Fibroblast of lung (primary cell): ENCODE data around the gene BTNL9. TPM values are rescaled to one million over a fixed set of nuclear protein-coding genes. Genes with fewer than 3 reads are reported as not detected.

Source experiments
- DNase-seq, 2 donors: peaks; one replicate each; pipeline versions ENCODE4 v3.0.0 to v3.0.0-alpha.2; 2010; ENCODE audit warnings: low read depth in 2 of 2
- H2AFZ ChIP-seq: 2 replicates; pipeline ENCODE4 v1.5.1; 2012; ENCODE audit warnings: low read length, control low read depth, inconsistent platforms
- H3K27ac ChIP-seq: 2 replicates; pipeline ENCODE4 v1.5.1; 2011; ENCODE audit warnings: low read length, control low read depth; ENCODE audit not compliant: insufficient read depth
- H3K27me3 ChIP-seq: 2 replicates; pipeline ENCODE4 v1.5.1; 2011; ENCODE audit warnings: mild to moderate bottlenecking, low read length; ENCODE audit not compliant: control insufficient read depth, insufficient read depth
- H3K36me3 ChIP-seq: 2 replicates; pipeline ENCODE4 v1.5.1; 2011; ENCODE audit warnings: low read length; ENCODE audit not compliant: control insufficient read depth, insufficient read depth
- H3K4me1 ChIP-seq: 2 replicates; pipeline ENCODE4 v1.5.1; 2011; ENCODE audit warnings: low read length; ENCODE audit not compliant: control insufficient read depth, insufficient read depth; ENCODE audit errors: extremely low read depth
- H3K4me2 ChIP-seq: 2 replicates; pipeline ENCODE4 v1.5.1; 2011; ENCODE audit warnings: low read length, control low read depth; ENCODE audit not compliant: insufficient read depth; ENCODE audit errors: extremely low read depth
- H3K4me3 ChIP-seq, 4 experiments: fragments of 200-600 bp in 1 of 4; sonication (generic) in 1 of 4; replicated peaks in 1 of 4; 2 replicates each; pipeline ENCODE4 v1.5.1; 2011 to 2016; ENCODE audit warnings: low read length in 4 of 4, low read depth in 3 of 4, mild to moderate bottlenecking in 3 of 4, control low read depth in 2 of 4, inconsistent platforms in 1 of 4, mixed read lengths in 1 of 4; ENCODE audit not compliant: insufficient read depth in 1 of 4; ENCODE audit errors: control extremely low read depth in 1 of 4
- H3K79me2 ChIP-seq: 2 replicates; pipeline ENCODE4 v1.5.1; 2012; ENCODE audit warnings: mild to moderate bottlenecking, low read length, inconsistent platforms; ENCODE audit not compliant: control insufficient read depth, insufficient read depth
- H3K9ac ChIP-seq: 2 replicates; pipeline ENCODE4 v1.5.1; 2011; ENCODE audit warnings: mild to moderate bottlenecking, low read length, control low read depth; ENCODE audit not compliant: insufficient read depth
- H3K9me3 ChIP-seq: 2 replicates; pipeline ENCODE4 v1.5.1; 2012; ENCODE audit warnings: low read depth, low read length; ENCODE audit not compliant: control insufficient read depth, insufficient read depth
- H4K20me1 ChIP-seq: 2 replicates; pipeline ENCODE4 v1.5.1; 2011; ENCODE audit warnings: low read length; ENCODE audit not compliant: control insufficient read depth, insufficient read depth; ENCODE audit errors: extremely low read depth
- CTCF ChIP-seq, 2 donors: IDR thresholded peaks in 1 of 2; conservative IDR thresholded peaks in 1 of 2; 1 replicate in 1 of 2; 2 replicates in 1 of 2; pipeline ENCODE4 v1.5.1; 2011 to 2012; ENCODE audit warnings: low read length in 2 of 2, control low read depth in 1 of 2, inconsistent platforms in 1 of 2, low read depth in 1 of 2, mild to moderate bottlenecking in 1 of 2
- EZH2 ChIP-seq: IDR thresholded peaks from 2 replicates; pipeline ENCODE4 v1.5.1; 2012; ENCODE audit warnings: low read length, control low read depth, mild to moderate bottlenecking; ENCODE audit errors: missing control alignments
- polyA minus RNA-seq: library from RNA; depleted of rRNA, polyadenylated mRNA; stranded (reverse); fragments of >200 nt; gene quantifications from 2 replicates; pipeline ENCODE4 v1.2.3, GENCODE V29; 2011; ENCODE audit warnings: low replicate concordance
- polyA plus RNA-seq, 2 donors: library from polyadenylated mRNA; depleted of rRNA in 1 of 2; stranded (reverse) in 1 of 2; unstranded in 1 of 2; fragments of >200 nt; gene quantifications; 2 replicates each; pipeline ENCODE4 v1.2.1, GENCODE V29; 2011 to 2012; ENCODE audit warnings: missing spikeins in 1 of 2
- total RNA-seq: library from RNA; depleted of rRNA; stranded (reverse); fragments of >200 nt; gene quantifications from 2 replicates; pipeline ENCODE4 v1.2.1, GENCODE V29; 2014

The BTNL9 gene
- not detected in 2 replicates for total RNA-seq
- polyA plus RNA-seq: not detected in 2 replicates
- not detected in 2 replicates for polyA plus RNA-seq (2012)
- polyA minus RNA-seq: not detected in 2 replicates

- Histone ChIP-seq H3K9ac (no peak within 1 kb of the TSS), H3K79me2 (no peaks in the 10 kb centered on the region), H2AFZ (no peak within 1 kb of the TSS), H3K4me3 (no peak within 1 kb of the TSS), H3K9me3 (no peaks in the 10 kb centered on the region), H3K36me3 (no peaks in the 10 kb centered on the region), H3K4me1 (no peaks in the 10 kb centered on the region), H3K4me2 (no peak within 1 kb of the TSS), H3K27me3 (no peaks in the 10 kb centered on the region), H3K27ac (no peak within 1 kb of the TSS), H4K20me1 (no peaks in the 10 kb centered on the region)
- no peak for DNase-seq
- TF ChIP-seq CTCF (conservative IDR thresholded peaks at IDR 0.05 in 1 of 2, IDR thresholded peaks at IDR 0.05 in 1 of 2; ENCODE audit: low read depth in 1 of 2, low read length in 2 of 2) (no peak), EZH2 (no peak)
Measured at GRCh38 chr5:181039931-181040630, at the start of gene BTNL9. BTNL9 (plus strand) TSS chr5:181040266; CDS start chr5:181045490, 5,224 bp downstream.

GRCh38 chr5:180990882-180991242 is 49.2 kb upstream of the BTNL9 start:
- Histone ChIP-seq H3K4me1 (no peaks in the 10 kb centered on the region), H3K27me3 (no peaks in the 10 kb centered on the region), H3K79me2 (no peaks in the 10 kb centered on the region), H3K4me2 (no peak overlapping the region), H3K4me3 (no peak overlapping the region), H3K36me3 (no peaks in the 10 kb centered on the region), H4K20me1 (no peaks in the 10 kb centered on the region), H3K27ac (no peak overlapping the region), H3K9me3 (no peaks in the 10 kb centered on the region), H3K9ac (no peak overlapping the region), H2AFZ (no peak overlapping the region)
- no peak for TF ChIP-seq EZH2
- TF ChIP-seq CTCF (conservative IDR thresholded peaks at IDR 0.05 in 1 of 2, IDR thresholded peaks at IDR 0.05 in 1 of 2; ENCODE audit: low read depth in 1 of 2, low read length in 2 of 2): no peak
- no peak for DNase-seq

- no peak for DNase-seq
- Histone ChIP-seq H3K27ac (no peak overlapping the region), H3K9me3 (no peaks in the 10 kb centered on the region), H3K9ac (no peak overlapping the region), H3K79me2 (no peaks in the 10 kb centered on the region), H3K4me1 (no peaks in the 10 kb centered on the region), H3K4me3 (no peak overlapping the region), H3K4me2 (no peak overlapping the region), H2AFZ (no peak overlapping the region), H4K20me1 (no peaks in the 10 kb centered on the region), H3K36me3 (no peaks in the 10 kb centered on the region), H3K27me3 (no peaks in the 10 kb centered on the region)
- TF ChIP-seq EZH2 (no peak), CTCF (conservative IDR thresholded peaks at IDR 0.05 in 1 of 2, IDR thresholded peaks at IDR 0.05 in 1 of 2; ENCODE audit: low read depth in 1 of 2, low read length in 2 of 2) (no peak)
Measured at GRCh38 chr5:181001947-181002346, 38.1 kb upstream of the BTNL9 start.
